ENCODE results near the gene ABCA8.

DNA sequence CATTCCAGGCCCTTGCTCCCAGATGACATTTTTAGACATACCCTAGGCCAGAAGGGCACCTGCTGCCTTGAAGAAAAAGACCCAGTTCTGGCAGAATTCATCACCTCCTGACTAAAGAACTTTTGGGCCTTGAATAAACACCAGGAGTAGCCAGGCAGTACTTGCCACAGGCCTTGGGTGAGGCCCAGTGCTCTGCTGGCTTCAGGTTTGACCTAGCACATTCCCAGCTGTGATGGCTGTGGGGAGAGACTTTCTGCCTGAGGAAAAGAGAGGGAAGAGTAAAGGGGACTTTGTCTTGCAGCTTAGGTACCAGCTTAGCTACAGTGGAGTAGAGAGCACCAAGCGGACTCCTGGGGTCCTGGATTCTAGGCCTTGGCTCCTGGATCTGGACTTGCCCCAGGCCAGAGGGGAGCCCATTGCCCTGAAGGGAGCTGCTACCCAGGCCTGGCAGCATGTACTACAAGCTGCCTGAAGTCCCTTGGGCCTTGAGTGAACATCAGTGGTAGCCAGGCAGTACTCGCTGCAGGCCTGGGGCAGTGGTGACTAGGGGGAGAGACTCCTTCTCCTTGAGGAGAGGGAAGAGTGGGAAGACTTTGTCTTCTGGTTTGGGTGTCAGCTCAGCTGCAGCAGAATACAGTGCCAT is 44.3 kb downstream of the ABCA8 start:
- TF ChIP-seq RAD51 (IDR thresholded peaks at IDR 0.05): no peak
- TF ChIP-seq, protein P1, sequence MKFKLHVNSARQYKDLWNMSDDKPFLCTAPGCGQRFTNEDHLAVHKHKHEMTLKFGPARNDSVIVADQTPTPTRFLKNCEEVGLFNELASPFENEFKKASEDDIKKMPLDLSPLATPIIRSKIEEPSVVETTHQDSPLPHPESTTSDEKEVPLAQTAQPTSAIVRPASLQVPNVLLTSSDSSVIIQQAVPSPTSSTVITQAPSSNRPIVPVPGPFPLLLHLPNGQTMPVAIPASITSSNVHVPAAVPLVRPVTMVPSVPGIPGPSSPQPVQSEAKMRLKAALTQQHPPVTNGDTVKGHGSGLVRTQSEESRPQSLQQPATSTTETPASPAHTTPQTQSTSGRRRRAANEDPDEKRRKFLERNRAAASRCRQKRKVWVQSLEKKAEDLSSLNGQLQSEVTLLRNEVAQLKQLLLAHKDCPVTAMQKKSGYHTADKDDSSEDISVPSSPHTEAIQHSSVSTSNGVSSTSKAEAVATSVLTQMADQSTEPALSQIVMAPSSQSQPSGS (IDR thresholded peaks at IDR 0.05; ENCODE audit: low read length): no peak
- TF ChIP-seq POLR2A (IDR thresholded peaks at IDR 0.05; ENCODE audit: low read depth, low read length): no peak
- TF ChIP-seq, protein P2, sequence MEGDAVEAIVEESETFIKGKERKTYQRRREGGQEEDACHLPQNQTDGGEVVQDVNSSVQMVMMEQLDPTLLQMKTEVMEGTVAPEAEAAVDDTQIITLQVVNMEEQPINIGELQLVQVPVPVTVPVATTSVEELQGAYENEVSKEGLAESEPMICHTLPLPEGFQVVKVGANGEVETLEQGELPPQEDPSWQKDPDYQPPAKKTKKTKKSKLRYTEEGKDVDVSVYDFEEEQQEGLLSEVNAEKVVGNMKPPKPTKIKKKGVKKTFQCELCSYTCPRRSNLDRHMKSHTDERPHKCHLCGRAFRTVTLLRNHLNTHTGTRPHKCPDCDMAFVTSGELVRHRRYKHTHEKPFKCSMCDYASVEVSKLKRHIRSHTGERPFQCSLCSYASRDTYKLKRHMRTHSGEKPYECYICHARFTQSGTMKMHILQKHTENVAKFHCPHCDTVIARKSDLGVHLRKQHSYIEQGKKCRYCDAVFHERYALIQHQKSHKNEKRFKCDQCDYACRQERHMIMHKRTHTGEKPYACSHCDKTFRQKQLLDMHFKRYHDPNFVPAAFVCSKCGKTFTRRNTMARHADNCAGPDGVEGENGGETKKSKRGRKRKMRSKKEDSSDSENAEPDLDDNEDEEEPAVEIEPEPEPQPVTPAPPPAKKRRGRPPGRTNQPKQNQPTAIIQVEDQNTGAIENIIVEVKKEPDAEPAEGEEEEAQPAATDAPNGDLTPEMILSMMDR (IDR thresholded peaks at IDR 0.05 in 2 of 3, conservative IDR thresholded peaks at IDR 0.05 in 1 of 3; ENCODE audit: control insufficient read depth in 2 of 3, extremely low read depth in 1 of 3, insufficient read depth in 1 of 3, low read depth in 3 of 3, low read length in 3 of 3): no peak
- TF ChIP-seq EZH2 (IDR thresholded peaks at IDR 0.05; ENCODE audit: borderline replicate concordance, control insufficient read depth, low read depth, low read length): no peak
- TF ChIP-seq, protein P3, sequence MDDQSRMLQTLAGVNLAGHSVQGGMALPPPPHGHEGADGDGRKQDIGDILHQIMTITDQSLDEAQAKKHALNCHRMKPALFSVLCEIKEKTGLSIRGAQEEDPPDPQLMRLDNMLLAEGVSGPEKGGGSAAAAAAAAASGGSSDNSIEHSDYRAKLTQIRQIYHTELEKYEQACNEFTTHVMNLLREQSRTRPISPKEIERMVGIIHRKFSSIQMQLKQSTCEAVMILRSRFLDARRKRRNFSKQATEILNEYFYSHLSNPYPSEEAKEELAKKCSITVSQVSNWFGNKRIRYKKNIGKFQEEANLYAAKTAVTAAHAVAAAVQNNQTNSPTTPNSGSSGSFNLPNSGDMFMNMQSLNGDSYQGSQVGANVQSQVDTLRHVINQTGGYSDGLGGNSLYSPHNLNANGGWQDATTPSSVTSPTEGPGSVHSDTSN (IDR thresholded peaks at IDR 0.05; ENCODE audit: insufficient replicate concordance, low read depth, low read length): no peak
- no peak for TF ChIP-seq PKNOX1 (IDR thresholded peaks at IDR 0.05)
- no peak for TF ChIP-seq YBX1 (IDR thresholded peaks at IDR 0.05)
- TF ChIP-seq CBFB (IDR thresholded peaks at IDR 0.05; ENCODE audit: low read depth): no peak
- TF ChIP-seq ZNF384 (IDR thresholded peaks at IDR 0.05; ENCODE audit: borderline replicate concordance, low read depth, low read length): no peak
- no peak for TF ChIP-seq TCF7 (IDR thresholded peaks at IDR 0.05; ENCODE audit: borderline replicate concordance)

Measured in GM12878 (cell line).